GM12801 (cell line): ENCODE measurements around the gene SLC12A7.

Experiments
- CTCF ChIP-seq: IDR thresholded peaks from one replicate; pipeline ENCODE4 v1.5.1; 2011; ENCODE audit warnings: control low read depth; ENCODE audit not compliant: insufficient read length; ENCODE audit errors: extremely low read depth

Gene SLC12A7

GRCh38 chr5:1099926-1100663, 11.8 kb downstream of the SLC12A7 start:
- TF ChIP-seq CTCF = no peak

- no peak for TF ChIP-seq CTCF
Observed at GRCh38 chr5:1098986-1099597, 12.8 kb downstream of the SLC12A7 start.

- TF ChIP-seq CTCF = no peak
Observed at GRCh38 chr5:1097381-1097987, 14.4 kb downstream of the SLC12A7 start.

GRCh38 chr5:1096838-1097237, 15.0 kb downstream of the SLC12A7 start:
- TF ChIP-seq CTCF = no peak

- no peak for TF ChIP-seq CTCF
Observed at GRCh38 chr5:1095990-1096363, 15.9 kb downstream of the SLC12A7 start.

- TF ChIP-seq CTCF = no peak
Observed at GRCh38 chr5:1095302-1095989, 16.4 kb downstream of the SLC12A7 start.

GRCh38 chr5:1094670-1095190, 17.1 kb downstream of the SLC12A7 start:
- no peak for TF ChIP-seq CTCF
